Colonic mucosa (tissue), 4 donors: ENCODE data around the gene RADIL. TPM values are rescaled to one million over a fixed set of nuclear protein-coding genes. Genes with fewer than 3 reads are reported as not detected.

Source experiments
- DNase-seq: peaks from one replicate; pipeline ENCODE4 v3.0.0-alpha.2; 2020
- H3K27ac ChIP-seq: fragments of 200-600 bp; one replicate; pipeline ENCODE4 v1.8.0; 2021
- H3K27me3 ChIP-seq: fragments of 200-600 bp; one replicate; pipeline ENCODE4 v1.8.0; 2021
- H3K36me3 ChIP-seq: fragments of 200-600 bp; one replicate; pipeline ENCODE4 v1.8.0; 2021
- H3K4me1 ChIP-seq: fragments of 200-600 bp; one replicate; pipeline ENCODE4 v1.8.0; 2021; ENCODE audit warnings: mild to moderate bottlenecking
- H3K4me3 ChIP-seq: fragments of 200-600 bp; one replicate; pipeline ENCODE4 v1.8.0; 2021
- H3K9ac ChIP-seq, 2 donors: one replicate each; pipeline ENCODE4 v1.7.0; 2013; ENCODE audit warnings: control low read depth in 2 of 2, low read depth in 2 of 2, low read length in 2 of 2
- H3K9me3 ChIP-seq: fragments of 200-600 bp; one replicate; pipeline ENCODE4 v1.8.0; 2021
- intact Hi-C: fragments of 100-400 bp; cut with DNase I; formaldehyde crosslinking; loops from one replicate; pipeline ENCODE4 v1.14.1; 2022
- total RNA-seq, 2 donors: library from RNA; stranded (reverse); fragmentation: NEBNext Ultra II Directional in 1 of 2; extraction: Animal tissue kit (Norgen Biotek cat#: 25700) in 1 of 2; gene quantifications; one replicate each; pipeline ENCODE4 v1.2.1, GENCODE V29; 2021
- TF ChIP-seq, protein P1 (sequence below): fragments of 200-600 bp; IDR thresholded peaks from one replicate; pipeline ENCODE4 v1.8.0; 2022; ENCODE audit warnings: antibody characterized with exemption, mild to moderate bottlenecking
- donor health status: healthy.
- donor health status: DM: no; HTN: no; CAD: no.
- donor health status: DM: no; HTN: no; CAD: no.

The RADIL gene
- total RNA-seq, 2 donors from 2014 or later = 0.54 to 1.9 TPM

- Histone ChIP-seq H3K4me1 (no peaks in the 10 kb centered on the region), H3K36me3 (no peaks in the 10 kb centered on the region), H3K4me3 (no peak overlapping the region), H3K9me3 (no peaks in the 10 kb centered on the region), H3K27ac (no peak overlapping the region), H3K9ac (no peak overlapping the region), H3K27me3 (no peaks in the 10 kb centered on the region)
- DNase-seq = no peak
- TF ChIP-seq, protein P1, sequence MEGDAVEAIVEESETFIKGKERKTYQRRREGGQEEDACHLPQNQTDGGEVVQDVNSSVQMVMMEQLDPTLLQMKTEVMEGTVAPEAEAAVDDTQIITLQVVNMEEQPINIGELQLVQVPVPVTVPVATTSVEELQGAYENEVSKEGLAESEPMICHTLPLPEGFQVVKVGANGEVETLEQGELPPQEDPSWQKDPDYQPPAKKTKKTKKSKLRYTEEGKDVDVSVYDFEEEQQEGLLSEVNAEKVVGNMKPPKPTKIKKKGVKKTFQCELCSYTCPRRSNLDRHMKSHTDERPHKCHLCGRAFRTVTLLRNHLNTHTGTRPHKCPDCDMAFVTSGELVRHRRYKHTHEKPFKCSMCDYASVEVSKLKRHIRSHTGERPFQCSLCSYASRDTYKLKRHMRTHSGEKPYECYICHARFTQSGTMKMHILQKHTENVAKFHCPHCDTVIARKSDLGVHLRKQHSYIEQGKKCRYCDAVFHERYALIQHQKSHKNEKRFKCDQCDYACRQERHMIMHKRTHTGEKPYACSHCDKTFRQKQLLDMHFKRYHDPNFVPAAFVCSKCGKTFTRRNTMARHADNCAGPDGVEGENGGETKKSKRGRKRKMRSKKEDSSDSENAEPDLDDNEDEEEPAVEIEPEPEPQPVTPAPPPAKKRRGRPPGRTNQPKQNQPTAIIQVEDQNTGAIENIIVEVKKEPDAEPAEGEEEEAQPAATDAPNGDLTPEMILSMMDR = no peak
- intact Hi-C loops = no loop called here
Observed at GRCh38 chr7:4875391-4875790, 8.1 kb downstream of the RADIL start.

- no peak for DNase-seq
- Histone ChIP-seq H3K9me3 (no peaks in the 10 kb centered on the region), H3K27ac (no peak overlapping the region), H3K4me1 (no peaks in the 10 kb centered on the region), H3K9ac (no peak overlapping the region), H3K4me3 (no peak overlapping the region), H3K36me3 (no peaks in the 10 kb centered on the region), H3K27me3 (no peaks in the 10 kb centered on the region)
- TF ChIP-seq, protein P1 = no peak
- intact Hi-C loops = no loop called here
Observed at GRCh38 chr7:4873071-4873944, 10.2 kb downstream of the RADIL start.

GRCh38 chr7:4871930-4872675 lies 11.4 kb downstream of the RADIL start:
- intact Hi-C loops = no loop called here
- H3K9ac ChIP-seq = no peak overlapping the region
- TF ChIP-seq, protein P1 = no peak
- no peak overlapping the region for H3K4me3 ChIP-seq
- no peak overlapping the region for H3K27ac ChIP-seq
- DNase-seq = no peak
- no peaks in the 10 kb centered on the region for H3K4me1 ChIP-seq
- H3K36me3 ChIP-seq = no peaks in the 10 kb centered on the region
- no peaks in the 10 kb centered on the region for H3K9me3 ChIP-seq
- no peaks in the 10 kb centered on the region for H3K27me3 ChIP-seq

- H3K4me3 ChIP-seq = no peak overlapping the region
- TF ChIP-seq, protein P1 = no peak
- no peaks in the 10 kb centered on the region for H3K4me1 ChIP-seq
- H3K9me3 ChIP-seq = no peaks in the 10 kb centered on the region
- DNase-seq = no peak
- no peak overlapping the region for H3K27ac ChIP-seq
- intact Hi-C loops = no loop called here
- no peaks in the 10 kb centered on the region for H3K36me3 ChIP-seq
- H3K9ac ChIP-seq = no peak overlapping the region
- H3K27me3 ChIP-seq = no peaks in the 10 kb centered on the region
Observed at GRCh38 chr7:4871056-4871680, 12.3 kb downstream of the RADIL start.

DNA sequence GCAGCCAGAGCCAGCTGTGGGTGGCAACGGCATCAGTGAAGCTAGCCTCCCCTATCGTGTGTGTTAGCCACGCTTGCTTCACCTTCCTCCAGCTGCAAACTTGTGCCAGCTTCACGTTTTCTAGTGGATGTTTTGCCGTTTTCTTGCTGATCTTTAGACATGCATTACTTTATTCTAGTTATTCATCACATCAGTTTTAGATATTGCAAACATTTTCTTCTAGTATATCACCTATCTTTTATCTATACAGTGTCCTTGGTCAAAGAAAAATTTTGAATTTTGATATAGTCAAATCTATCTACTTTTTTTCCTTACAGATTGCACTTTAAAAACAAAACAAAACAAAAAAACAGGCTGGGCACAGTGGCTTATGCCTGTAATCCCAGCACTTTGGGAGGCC lies 15.0 kb downstream of the RADIL start:
- Histone ChIP-seq H3K27ac (no peak overlapping the region), H3K9me3 (no peaks in the 10 kb centered on the region), H3K4me1 (no peaks in the 10 kb centered on the region), H3K4me3 (no peak overlapping the region), H3K27me3 (no peaks in the 10 kb centered on the region), H3K36me3 (no peaks in the 10 kb centered on the region), H3K9ac (no peak overlapping the region)
- TF ChIP-seq, protein P1 = no peak
- intact Hi-C loops = no loop called here
- DNase-seq = no peak
